ENCODE measurements around the gene RBM47. TPM values are rescaled to one million over a fixed set of nuclear protein-coding genes. Genes with fewer than 3 reads are reported as not detected.

The RBM47 gene
- total and polyA plus RNA-seq, 10 of the 15 experiments (the other 5 are each of a cell fraction or from before 2014, with no cell fraction given): 7.9 to 45.0 (median 28.7) TPM

- H3K9me3 ChIP-seq (replicated peaks; ENCODE audit: control insufficient read depth, insufficient read depth, low read length): peaks cover 1% of the 10 kb centered on the region; the same call in 1 of the 3 replicates
- ATAC-seq (no peak), DNase-seq (ENCODE audit: low read depth, low spot score) (no peak), FAIRE-seq (no peak)
- no TSS peak for BruUV-seq (replicated peaks)
- H3K36me3 ChIP-seq (ENCODE audit: control insufficient read depth in 2 of 2, insufficient read depth in 2 of 2, low read length in 1 of 2): peaks cover 0 to 9% of the 10 kb centered on the region in 2 experiments; a peak in 2 of 4 replicates
- intact Hi-C loops (cut with micrococcal nuclease; ENCODE audit: unreplicated experiment): no loop called here
- H3K4me1 ChIP-seq (ENCODE audit: control insufficient read depth, insufficient read depth, low read length): no peaks in the 10 kb centered on the region; the same call in 1 of the 2 replicates
- no peak overlapping the region for H3K4me3 ChIP-seq
- ChIA-PET POLR2A (interaction anchor here (1.0 to 1.2 kb wide), 2 partner anchors 12 to 14 kb away, joined by 3 read pairs; no protein-coding TSS in a partner anchor), SMC1A (ENCODE audit: uncharacterized antibody, unreplicated experiment) (interaction anchor here (0.6 to 3.9 kb wide), 8 partner anchors 7 to 185 kb away, joined by 3 to 14 read pairs (median 4); no protein-coding TSS in a partner anchor), RAD21 (ENCODE audit: unreplicated experiment) (interaction anchor here (1.0 kb wide), 1 partner anchor 18 kb away, joined by 4 read pairs; no protein-coding TSS in a partner anchor), CTCF (interaction anchor here (0.7 kb wide), 1 partner anchor 417 kb away, joined by 3 read pairs; no protein-coding TSS in a partner anchor)
- in situ Hi-C loops (cut with MboI): no loop called here
- H4K20me1 ChIP-seq (ENCODE audit: control insufficient read depth, insufficient read depth): no peaks in the 10 kb centered on the region
- 100% methylated on average over 10 of the region's 10 CpGs for WGBS (ENCODE audit: insufficient coverage, insufficient replicate concordance, low lambda C conversion rate, missing lambda C conversion rate)
- H3K27me3 ChIP-seq (replicated peaks in 1 of 2; ENCODE audit: control insufficient read depth in 2 of 2, insufficient read depth in 2 of 2, low read length in 1 of 2): no peaks in the 10 kb centered on the region
- no peak overlapping the region for H3K9ac ChIP-seq (ENCODE audit: control insufficient read depth, insufficient read depth, low read length)
- H3K79me2 ChIP-seq (ENCODE audit: control insufficient read depth, insufficient read depth, low read length): peaks cover 38% of the 10 kb centered on the region
- no peak overlapping the region for H3K27ac ChIP-seq (ENCODE audit: control insufficient read depth, insufficient read depth)
- no peak overlapping the region for H2AFZ ChIP-seq (ENCODE audit: control insufficient read depth, low read depth, low read length)
- no peak overlapping the region for H3K4me2 ChIP-seq (ENCODE audit: control insufficient read depth, insufficient read depth)
- TF ChIP-seq MEF2A (IDR thresholded peaks at IDR 0.05; ENCODE audit: insufficient read depth, low read depth, low read length) (no peak), HSF1 (IDR thresholded peaks at IDR 0.05; ENCODE audit: low read depth, low read length) (no peak), DPF2 (IDR thresholded peaks at IDR 0.05) (no peak), TCF3 (IDR thresholded peaks at IDR 0.05; ENCODE audit: borderline replicate concordance, insufficient read depth, low read depth, low read length) (no peak), ZNF274 (IDR thresholded peaks at IDR 0.05; ENCODE audit: insufficient read depth, insufficient read length) (no peak), EP300 (IDR thresholded peaks at IDR 0.05; ENCODE audit: borderline replicate concordance in 1 of 2, control insufficient read depth in 1 of 2, low read depth in 2 of 2, low read length in 2 of 2) (no peak), PBX3 (IDR thresholded peaks at IDR 0.05; ENCODE audit: insufficient replicate concordance, low read depth, low read length) (no peak), MLLT1 (IDR thresholded peaks at IDR 0.05) (no peak), BCL3 (IDR thresholded peaks at IDR 0.05; ENCODE audit: borderline replicate concordance, insufficient read depth, low read depth, low read length, poor library complexity, severe bottlenecking) (no peak), TCF12 (IDR thresholded peaks at IDR 0.05; ENCODE audit: low read depth, low read length) (no peak), NR2C2 (IDR thresholded peaks at IDR 0.05; ENCODE audit: borderline replicate concordance, control insufficient read depth, insufficient read length, low read depth) (no peak), HDAC2 (IDR thresholded peaks at IDR 0.05) (no peak), IKZF1 (conservative IDR thresholded peaks at IDR 0.05) (no peak), CEBPZ (IDR thresholded peaks at IDR 0.05; ENCODE audit: low read depth, low read length) (no peak)
Measured at GRCh38 chr4:40490481-40490880, 139.2 kb downstream of the RBM47 start.

Data from GM12878 (cell line).